ENCODE measurements around the gene ADPRH. TPM values are rescaled to one million over a fixed set of nuclear protein-coding genes. Genes with fewer than 3 reads are reported as not detected.

ADPRH gene
- total RNA-seq, 1 experiment from 2014 or later, result 2.8 TPM

GRCh38 chr3:119608405-119609000, 29.2 kb downstream of the ADPRH start:
- no peak for DNase-seq
- peaks cover 2% of the 10 kb centered on the region for H3K27me3 Mint-ChIP-seq (ENCODE audit: insufficient read depth, unreplicated experiment)
- CTCF ChIA-PET, result no interaction called here
- peaks cover 7% of the 10 kb centered on the region for H3K4me1 Mint-ChIP-seq (ENCODE audit: low read depth, unreplicated experiment)
- POLR2A ChIA-PET, result no interaction called here
- H3K36me3 ChIP-seq (ENCODE audit: control insufficient read depth, insufficient read depth, low read length), result no peaks in the 10 kb centered on the region
- intact Hi-C loops (cut with micrococcal nuclease; ENCODE audit: unreplicated experiment), result no loop called here
- BruUV-seq (replicated peaks), result no TSS peak
- H3K4me3 Mint-ChIP-seq (ENCODE audit: unreplicated experiment), result no peak overlapping the region
- no peaks in the 10 kb centered on the region for H3K9me3 Mint-ChIP-seq (ENCODE audit: unreplicated experiment)
- H3K36me3 Mint-ChIP-seq (ENCODE audit: insufficient read depth, unreplicated experiment), result no peaks in the 10 kb centered on the region
- no peak overlapping the region for H3K4me3 ChIP-seq (ENCODE audit: low read depth, low read length)
- H3K27me3 ChIP-seq (replicated peaks; ENCODE audit: control insufficient read depth, insufficient read depth, low read length), result no peaks in the 10 kb centered on the region
- no peak overlapping the region for H3K27ac Mint-ChIP-seq (ENCODE audit: unreplicated experiment)
- H3K4me1 ChIP-seq, result no peaks in the 10 kb centered on the region
- no peak for TF ChIP-seq CTCF (IDR thresholded peaks at IDR 0.05; ENCODE audit: insufficient read depth in 1 of 2, low read depth in 1 of 2, low read length in 1 of 2, severe bottlenecking in 1 of 2, unreplicated experiment in 1 of 2)
- no peaks in the 10 kb centered on the region for H3K9me3 ChIP-seq

GRCh38 chr3:119609301-119609700, 30.0 kb downstream of the ADPRH start:
- no peaks in the 10 kb centered on the region for H3K36me3 Mint-ChIP-seq (ENCODE audit: insufficient read depth, unreplicated experiment)
- H3K27me3 ChIP-seq (replicated peaks; ENCODE audit: control insufficient read depth, insufficient read depth, low read length), result no peaks in the 10 kb centered on the region
- peaks cover 7% of the 10 kb centered on the region for H3K4me1 Mint-ChIP-seq (ENCODE audit: low read depth, unreplicated experiment)
- H3K9me3 ChIP-seq, result no peaks in the 10 kb centered on the region
- H3K27me3 Mint-ChIP-seq (ENCODE audit: insufficient read depth, unreplicated experiment), result peaks cover 2% of the 10 kb centered on the region
- no peaks in the 10 kb centered on the region for H3K4me1 ChIP-seq
- DNase-seq, result peak in 1 of 2 experiments; percentile 7
- H3K36me3 ChIP-seq (ENCODE audit: control insufficient read depth, insufficient read depth, low read length), result no peaks in the 10 kb centered on the region
- ChIA-PET CTCF (no interaction called here), POLR2A (no interaction called here)
- no peak for TF ChIP-seq CTCF (IDR thresholded peaks at IDR 0.05; ENCODE audit: insufficient read depth in 1 of 2, low read depth in 1 of 2, low read length in 1 of 2, severe bottlenecking in 1 of 2, unreplicated experiment in 1 of 2)
- H3K4me3 Mint-ChIP-seq (ENCODE audit: unreplicated experiment), result no peak overlapping the region
- intact Hi-C loops (cut with micrococcal nuclease; ENCODE audit: unreplicated experiment), result no loop called here
- H3K4me3 ChIP-seq (ENCODE audit: low read depth, low read length), result no peak overlapping the region
- BruUV-seq (replicated peaks), result no TSS peak
- H3K27ac Mint-ChIP-seq (ENCODE audit: unreplicated experiment), result no peak overlapping the region
- H3K9me3 Mint-ChIP-seq (ENCODE audit: unreplicated experiment), result no peaks in the 10 kb centered on the region

- no peaks in the 10 kb centered on the region for H3K36me3 Mint-ChIP-seq (ENCODE audit: insufficient read depth, unreplicated experiment)
- Histone ChIP-seq H3K9me3 (no peaks in the 10 kb centered on the region), H3K36me3 (ENCODE audit: control insufficient read depth, insufficient read depth, low read length) (no peaks in the 10 kb centered on the region), H3K27me3 (replicated peaks; ENCODE audit: control insufficient read depth, insufficient read depth, low read length) (no peaks in the 10 kb centered on the region), H3K4me3 (ENCODE audit: low read depth, low read length) (no peak overlapping the region), H3K4me1 (no peaks in the 10 kb centered on the region)
- H3K9me3 Mint-ChIP-seq (ENCODE audit: unreplicated experiment), result no peaks in the 10 kb centered on the region
- BruUV-seq (replicated peaks), result no TSS peak
- H3K4me3 Mint-ChIP-seq (ENCODE audit: unreplicated experiment), result no peak overlapping the region
- H3K27ac Mint-ChIP-seq (ENCODE audit: unreplicated experiment), result no peak overlapping the region
- no peak for TF ChIP-seq CTCF (IDR thresholded peaks at IDR 0.05; ENCODE audit: insufficient read depth in 1 of 2, low read depth in 1 of 2, low read length in 1 of 2, severe bottlenecking in 1 of 2, unreplicated experiment in 1 of 2)
- H3K4me1 Mint-ChIP-seq (ENCODE audit: low read depth, unreplicated experiment), result peaks cover 7% of the 10 kb centered on the region
- DNase-seq, result no peak
- ChIA-PET CTCF (no interaction called here), POLR2A (no interaction called here)
- H3K27me3 Mint-ChIP-seq (ENCODE audit: insufficient read depth, unreplicated experiment), result peaks cover 6% of the 10 kb centered on the region
- intact Hi-C loops (cut with micrococcal nuclease; ENCODE audit: unreplicated experiment), result no loop called here
Measured at GRCh38 chr3:119611664-119612063, 32.4 kb downstream of the ADPRH start.
